HG03097 (cell line): Measurements from ENCODE around the gene ZBTB7C.

ENCODE experiments used
- ATAC-seq: cut with Tn5 transposase; IDR thresholded peaks from one replicate; pipeline ENCODE4 v1.9.1; 2021; ENCODE audit not compliant: unreplicated experiment, low FRiP score

ZBTB7C gene

GRCh38 chr18:48200631-48201336 is 208.4 kb downstream of the ZBTB7C start:
- ATAC-seq: no peak

DNA sequence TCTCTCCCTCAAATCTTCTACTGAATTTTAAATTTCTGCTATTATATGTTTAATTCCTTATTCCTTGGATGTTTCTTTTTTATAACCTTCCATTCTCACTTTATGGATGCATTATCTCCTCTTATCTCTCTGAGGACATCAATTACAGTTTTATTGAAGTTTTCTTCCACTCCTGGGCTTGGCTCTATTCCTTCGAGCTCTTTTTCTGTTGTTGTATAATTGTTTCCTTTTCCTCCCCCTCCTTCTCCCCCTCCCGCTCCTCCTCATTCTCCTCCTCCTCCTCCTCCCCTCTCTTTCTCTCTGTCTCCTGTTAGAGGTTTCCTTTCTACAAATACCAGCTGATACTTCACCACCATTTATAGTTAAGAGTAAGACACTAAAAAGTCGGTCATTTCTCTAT is 209.8 kb downstream of the ZBTB7C start:
- ATAC-seq: no peak

DNA sequence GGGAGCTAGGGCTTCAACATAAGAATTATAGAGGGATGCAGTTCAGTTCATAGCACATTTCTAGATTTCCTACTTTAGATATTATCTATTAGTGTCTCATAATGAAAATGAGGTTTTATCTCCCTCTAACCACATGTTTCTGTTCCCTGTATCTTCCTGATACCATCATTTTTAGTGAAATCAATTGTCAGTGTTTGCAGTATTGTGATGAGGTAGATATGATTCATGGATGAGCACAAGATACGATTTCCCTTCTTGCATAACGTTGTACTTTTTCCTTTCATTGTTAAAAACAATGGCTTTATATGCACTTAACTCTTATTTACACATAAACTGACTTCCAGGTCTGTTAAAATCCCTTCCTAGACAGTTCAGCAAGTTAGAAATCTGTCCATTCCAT is 211.4 kb downstream of the ZBTB7C start:
- no peak for ATAC-seq

GRCh38 chr18:48195787-48196186 is 213.4 kb downstream of the ZBTB7C start:
- ATAC-seq: no peak

DNA sequence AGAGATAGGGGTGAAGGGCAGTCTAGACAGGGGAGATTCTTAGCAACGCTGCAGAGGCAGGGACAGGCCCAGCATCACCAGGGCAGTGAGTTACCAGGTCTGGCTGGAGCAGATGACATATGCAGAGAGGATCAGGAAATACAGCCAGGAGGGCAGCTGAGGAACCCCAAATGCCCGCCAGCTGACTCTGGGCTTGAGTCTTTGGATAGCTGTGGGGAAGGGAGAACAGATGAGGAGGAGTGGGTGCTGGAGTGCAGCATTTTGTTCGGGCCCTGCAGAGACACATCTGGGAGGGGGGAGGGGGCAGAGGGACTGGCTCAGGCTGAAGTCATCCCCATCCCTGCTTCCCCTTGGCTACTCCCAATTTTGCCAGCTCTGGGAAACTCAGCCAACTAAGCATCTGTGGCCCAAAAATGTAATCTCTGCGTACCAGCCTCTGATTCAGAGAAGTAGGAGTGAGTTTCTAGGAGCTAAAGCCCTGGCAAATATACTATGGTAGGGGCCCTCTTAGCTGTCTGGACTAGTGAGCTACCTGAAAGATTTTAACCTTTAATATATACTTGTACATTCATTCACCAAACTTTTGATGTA is 214.5 kb downstream of the ZBTB7C start:
- no peak for ATAC-seq

GRCh38 chr18:48193521-48194492 is 215.4 kb downstream of the ZBTB7C start:
- ATAC-seq: no peak

DNA sequence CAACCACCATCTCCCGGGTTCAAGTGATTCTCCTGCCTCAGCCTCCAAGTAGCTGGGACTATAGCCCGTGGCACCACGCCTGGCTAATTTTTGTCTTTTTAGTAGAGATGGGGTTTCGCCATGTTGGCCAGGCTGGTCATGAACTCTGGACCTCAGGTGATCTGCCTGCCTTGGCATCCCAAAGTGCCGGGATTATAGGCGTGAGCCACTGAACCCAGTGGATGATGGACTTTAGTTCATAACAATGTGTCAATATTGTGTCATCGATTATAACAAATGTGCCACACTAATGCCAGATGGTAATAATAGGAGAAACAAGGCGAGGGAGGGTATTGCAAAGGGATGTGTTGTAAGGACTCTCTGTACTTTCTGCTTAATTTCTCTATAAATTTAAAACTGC is 216.6 kb downstream of the ZBTB7C start:
- no peak for ATAC-seq

DNA sequence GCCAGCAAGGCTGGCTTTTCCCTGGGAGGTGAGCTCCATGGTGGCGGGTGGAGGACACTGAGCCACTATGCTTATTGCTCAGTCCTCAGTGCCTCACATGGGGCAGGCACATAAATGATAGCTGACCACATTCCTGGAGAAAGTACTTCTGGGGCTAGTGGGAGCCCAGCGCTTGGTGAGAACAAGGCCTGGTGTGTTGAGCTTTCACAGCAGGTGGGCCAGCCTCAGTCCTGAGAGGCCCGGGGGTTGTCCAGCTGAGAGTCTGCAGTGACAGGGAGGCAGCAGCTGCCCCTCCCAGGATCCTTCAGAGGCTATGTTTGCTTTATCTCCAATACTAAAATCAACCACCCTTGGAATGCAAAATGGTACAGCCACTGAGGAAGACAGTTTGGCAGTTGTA is 217.7 kb downstream of the ZBTB7C start:
- no peak for ATAC-seq

DNA sequence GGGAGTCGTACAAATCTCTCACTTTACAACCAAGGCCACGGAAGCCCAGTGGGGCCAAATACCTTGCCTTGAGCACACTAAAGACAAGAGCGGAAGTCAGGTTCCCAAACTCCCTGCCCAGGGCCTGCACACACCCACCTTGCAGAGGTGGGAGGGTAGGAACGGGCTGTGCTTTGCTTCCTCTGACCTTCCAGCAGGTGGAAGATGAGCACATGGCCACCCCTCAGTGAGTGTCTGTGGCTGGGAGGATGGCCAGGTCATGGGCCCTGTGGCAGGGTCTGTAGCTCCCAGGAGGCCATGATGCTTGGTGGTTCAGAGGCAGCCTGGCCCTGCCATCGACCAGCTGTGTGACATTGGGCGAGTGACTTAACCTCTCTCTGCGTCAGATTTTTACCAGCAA is 218.2 kb downstream of the ZBTB7C start:
- ATAC-seq: no peak

- ATAC-seq: no peak
Observed at GRCh38 chr18:48188609-48189008, 220.6 kb downstream of the ZBTB7C start.

DNA sequence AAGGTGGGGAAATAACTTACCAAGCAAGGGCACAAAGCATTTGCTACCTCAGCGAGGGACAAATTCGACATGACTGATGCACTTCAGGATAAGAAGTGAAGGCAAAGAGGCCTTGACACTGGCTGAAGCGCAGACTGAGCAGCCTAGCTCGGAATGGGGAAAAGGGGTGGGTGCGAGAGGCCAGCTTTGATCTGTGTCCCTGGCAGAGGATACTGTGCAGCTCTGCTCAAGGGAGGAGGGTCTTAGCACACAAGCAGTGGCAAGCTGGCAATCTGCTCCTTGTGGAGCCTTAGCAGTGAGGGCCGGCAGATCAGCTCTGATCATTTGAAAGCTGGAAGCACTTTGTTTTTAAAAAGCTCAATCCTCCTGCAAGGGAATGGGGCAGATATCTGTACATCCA is 222.3 kb downstream of the ZBTB7C start:
- ATAC-seq: no peak

DNA sequence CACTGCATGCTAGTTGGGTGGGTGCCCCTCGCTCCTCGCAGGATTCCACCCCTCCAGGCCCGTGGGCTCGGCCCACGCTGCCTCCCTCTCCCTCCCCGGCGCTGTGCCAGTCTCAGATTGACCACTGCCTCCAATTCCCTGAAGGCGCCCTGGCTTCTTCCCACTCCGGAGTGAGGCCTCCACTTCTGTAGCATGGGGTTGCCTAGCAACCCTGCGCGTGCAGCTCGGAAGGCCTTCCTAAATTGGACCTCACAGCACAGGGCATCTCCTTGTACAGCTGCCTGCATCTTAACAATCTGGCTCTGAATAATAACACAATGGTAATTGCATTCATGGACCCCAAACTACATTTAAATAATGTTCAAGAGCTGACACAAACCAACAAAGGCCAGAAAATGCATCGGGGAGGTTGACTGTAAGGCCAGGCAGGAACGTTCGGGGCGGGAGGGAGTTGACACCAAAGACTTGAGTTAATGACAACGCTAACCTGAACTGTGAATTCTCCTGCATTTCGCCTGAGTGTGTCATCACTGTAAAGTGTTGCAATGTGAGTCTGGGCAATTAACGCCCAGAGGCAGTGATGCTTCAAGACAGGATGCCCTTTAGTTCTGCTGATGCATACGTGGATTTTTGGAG is 222.9 kb downstream of the ZBTB7C start:
- ATAC-seq: no peak

DNA sequence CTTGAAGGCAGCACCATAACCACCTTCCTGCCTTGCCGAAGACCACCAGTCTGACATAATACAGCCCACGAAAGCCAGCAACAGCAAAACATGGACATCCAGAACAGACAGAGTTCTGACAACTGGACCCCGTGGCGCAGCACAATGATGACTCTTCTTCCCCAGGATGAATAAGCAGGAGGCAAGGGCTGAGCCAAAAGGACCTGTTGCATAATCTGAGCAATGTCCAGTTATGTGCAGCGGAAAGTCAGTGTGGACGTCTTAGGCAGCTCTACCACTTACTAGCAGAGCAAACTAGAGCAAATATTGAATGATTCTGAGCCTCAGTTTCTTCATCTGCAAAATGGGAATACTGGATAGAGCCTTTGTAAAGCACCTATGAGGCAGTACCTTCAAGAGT is 225.1 kb downstream of the ZBTB7C start:
- ATAC-seq: no peak

- ATAC-seq: no peak
Observed at GRCh38 chr18:48183613-48184012, 225.6 kb downstream of the ZBTB7C start.

DNA sequence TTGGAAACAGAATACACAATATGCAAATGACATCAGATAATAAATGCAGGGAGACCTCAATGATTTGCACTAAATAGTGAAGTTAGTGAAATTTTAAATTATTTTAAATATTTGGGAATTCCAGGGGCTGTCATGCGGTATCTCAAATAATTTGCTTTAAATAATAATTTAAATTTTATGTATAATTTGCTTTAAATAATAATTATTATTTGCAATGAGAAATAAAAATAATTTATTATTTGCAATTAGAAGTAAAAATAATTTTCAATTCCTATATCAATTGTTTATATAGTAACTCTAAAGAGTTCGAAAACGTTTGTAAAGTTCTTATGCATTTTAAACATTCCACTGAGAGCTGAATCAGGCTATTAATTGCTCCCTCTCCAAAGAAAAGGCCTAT is 226.4 kb downstream of the ZBTB7C start:
- no peak for ATAC-seq

- no peak for ATAC-seq
Observed at GRCh38 chr18:48181857-48182256, 227.3 kb downstream of the ZBTB7C start.

GRCh38 chr18:48181087-48181823 is 227.9 kb downstream of the ZBTB7C start:
- ATAC-seq: no peak

GRCh38 chr18:48179666-48180065 is 229.5 kb downstream of the ZBTB7C start:
- ATAC-seq: no peak

GRCh38 chr18:48179001-48179400 is 230.2 kb downstream of the ZBTB7C start:
- no peak for ATAC-seq

- no peak for ATAC-seq
Observed at GRCh38 chr18:48176909-48177308, 232.3 kb downstream of the ZBTB7C start.
